Right lobe of liver (tissue), 4 donors: ENCODE results near the gene BHLHE23.

Experiments used
- CTCF ChIP-seq, 4 donors: fragments of 200-600 bp in 3 of 4; fragments of 450-650 bp in 1 of 4; IDR thresholded peaks; one replicate each; pipeline versions ENCODE4 v1.5.1 to v1.8.0; 2016 to 2022; ENCODE audit warnings: antibody characterized with exemption in 4 of 4, mild to moderate bottlenecking in 2 of 4
- POLR2A ChIP-seq: fragments of 450-650 bp; IDR thresholded peaks from one replicate; pipeline ENCODE4 v1.6.1; 2017; ENCODE audit warnings: antibody characterized with exemption, mild to moderate bottlenecking
- donor health status: DM: no; HTN: no; CAD: no.
- donor health status: DM: no; HTN: no; CAD: no.
- donor health status: DM: no; HTN: yes; CAD: no.

DNA sequence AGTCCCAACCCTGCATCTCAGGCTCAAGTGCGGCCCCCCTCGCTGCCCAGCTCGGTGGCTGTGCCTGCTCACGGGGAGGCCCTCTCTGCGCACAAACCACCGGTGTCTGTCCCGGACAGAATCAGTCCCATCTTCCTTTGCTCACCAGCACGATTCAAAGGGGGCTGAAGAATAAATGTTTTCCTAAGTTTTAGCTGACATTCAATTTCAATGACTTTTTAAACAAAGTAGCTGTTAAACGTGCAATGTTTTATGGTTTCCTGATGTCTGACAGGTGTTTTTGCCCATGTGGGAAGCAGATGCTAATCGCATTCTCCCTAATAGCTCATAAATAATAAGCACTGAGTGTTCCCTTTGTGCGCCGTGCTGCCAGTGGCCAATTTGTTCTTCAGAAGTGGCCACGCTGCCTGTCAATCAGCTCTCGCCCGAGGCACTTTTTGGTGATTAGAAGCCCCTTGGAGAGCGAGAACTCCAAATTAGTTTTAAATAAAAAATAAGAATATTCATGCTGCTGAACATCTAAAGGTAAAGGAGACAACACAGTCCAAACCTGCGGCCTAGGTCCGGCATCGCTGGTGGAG, 26.3 kb downstream of the BHLHE23 start:
- TF ChIP-seq CTCF (IDR thresholded peaks at IDR 0.05): no peak
- no peak for TF ChIP-seq POLR2A
